Activated CD4-positive, alpha-beta T cell treated with anti-CD3 and anti-CD28 coated beads for 36 hours (primary cell): ENCODE results near the gene GAB2. TPM values are rescaled to one million over a fixed set of nuclear protein-coding genes. Genes with fewer than 3 reads are reported as not detected.

Experiments used
- ATAC-seq: fragments of 200-7000 bp; cut with Tn5 transposase; one replicate; pipeline ENCODE4 v1.10.0; 2021; ENCODE audit warnings: mild to moderate bottlenecking, moderate library complexity
- CTCF ChIA-PET: fragments of 350-600 bp; sonication (Branson Sonifier 250); formaldehyde crosslinking; loops from one replicate; lab custom pipeline; 2021; ENCODE audit warnings: antibody characterized with exemption; lab: Charles Lee
- POLR2A ChIA-PET: fragments of 350-600 bp; sonication (Branson Sonifier 250); formaldehyde crosslinking; loops from one replicate; lab custom pipeline; 2021; ENCODE audit warnings: antibody characterized with exemption, inconsistent platforms; lab: Charles Lee
- DNase-seq: peaks from one replicate; pipeline ENCODE4 v3.0.0-alpha.2; 2020
- H3K27ac Mint-ChIP-seq: one replicate; pipeline ENCODE4 v1.8.0; 2021; ENCODE audit warnings: mixed read lengths
- H3K27me3 Mint-ChIP-seq: one replicate; pipeline ENCODE4 v1.8.0; 2021; ENCODE audit warnings: mixed read lengths
- H3K36me3 Mint-ChIP-seq: one replicate; pipeline ENCODE4 v1.8.0; 2021; ENCODE audit warnings: low read depth, mixed read lengths
- H3K4me1 Mint-ChIP-seq: one replicate; pipeline ENCODE4 v1.8.0; 2021; ENCODE audit warnings: mixed read lengths
- H3K4me3 Mint-ChIP-seq: one replicate; pipeline ENCODE4 v1.8.0; 2021; ENCODE audit warnings: mild to moderate bottlenecking, moderate library complexity, mixed read lengths
- H3K9me3 Mint-ChIP-seq: one replicate; pipeline ENCODE4 v1.8.0; 2021; ENCODE audit warnings: low read depth, mixed read lengths
- intact Hi-C, 2 experiments: fragments of 100-400 bp; cut with DNase I in 1 of 2; cut with micrococcal nuclease in 1 of 2; formaldehyde crosslinking; loops; one replicate each; pipeline versions ENCODE4 v1.14.2 to v1.15.1; 2022 to 2024; cut with DNase I, micrococcal nuclease
- total RNA-seq, 2 experiments: library from RNA; stranded (reverse); gene quantifications; one replicate each; pipeline ENCODE4 v1.2.3, GENCODE V29; 2021

GAB2 gene
- total RNA-seq, 2 experiments from 2014 or later = 4.3 to 4.8 TPM

- Mint-ChIP-seq H3K4me1 (peaks cover 12% of the 10 kb centered on the region), H3K9me3 (no peaks in the 10 kb centered on the region), H3K27me3 (no peaks in the 10 kb centered on the region), H3K4me3 (no peak overlapping the region), H3K27ac (no peak overlapping the region), H3K36me3 (peaks cover 3% of the 10 kb centered on the region)
- DNase-seq (no peak), ATAC-seq (no peak)
- ChIA-PET CTCF (interaction anchor here (0.6 kb wide), 1 partner anchor 1072 kb away, joined by 3 read pairs; no protein-coding TSS in a partner anchor), POLR2A (no interaction called here)
- intact Hi-C loops = no loop called here
Measured at GRCh38 chr11:78216571-78217287, 200.9 kb downstream of the GAB2 start.

- ATAC-seq = no peak
- H3K27ac Mint-ChIP-seq = no peak overlapping the region
- intact Hi-C loops = no loop called here
- POLR2A ChIA-PET = no interaction called here
- no peaks in the 10 kb centered on the region for H3K27me3 Mint-ChIP-seq
- CTCF ChIA-PET = no interaction called here
- peaks cover 10% of the 10 kb centered on the region for H3K36me3 Mint-ChIP-seq
- no peaks in the 10 kb centered on the region for H3K9me3 Mint-ChIP-seq
- DNase-seq = no peak
- H3K4me3 Mint-ChIP-seq = no peak overlapping the region
- peaks cover 10% of the 10 kb centered on the region for H3K4me1 Mint-ChIP-seq
Measured at GRCh38 chr11:78216021-78216420, 201.6 kb downstream of the GAB2 start.

GRCh38 chr11:78214331-78215194 is 203.1 kb downstream of the GAB2 start:
- no peak overlapping the region for H3K27ac Mint-ChIP-seq
- H3K36me3 Mint-ChIP-seq = peaks cover 21% of the 10 kb centered on the region
- ATAC-seq (no peak), DNase-seq (no peak)
- intact Hi-C loops = no loop called here
- no peaks in the 10 kb centered on the region for H3K4me1 Mint-ChIP-seq
- POLR2A ChIA-PET = interaction anchor here (0.5 kb wide), 1 partner anchor 29 kb away, joined by 3 read pairs; no protein-coding TSS in a partner anchor
- CTCF ChIA-PET = interaction anchor here (1.0 kb wide), 1 partner anchor 43 kb away, joined by 3 read pairs; no protein-coding TSS in a partner anchor
- H3K9me3 Mint-ChIP-seq = no peaks in the 10 kb centered on the region
- no peak overlapping the region for H3K4me3 Mint-ChIP-seq
- no peaks in the 10 kb centered on the region for H3K27me3 Mint-ChIP-seq

GRCh38 chr11:78213526-78214330 is 203.9 kb downstream of the GAB2 start:
- ATAC-seq (no peak), DNase-seq (no peak)
- Mint-ChIP-seq H3K9me3 (no peaks in the 10 kb centered on the region), H3K4me3 (no peak overlapping the region), H3K4me1 (no peaks in the 10 kb centered on the region), H3K27ac (no peak overlapping the region), H3K36me3 (peaks cover 24% of the 10 kb centered on the region), H3K27me3 (no peaks in the 10 kb centered on the region)
- intact Hi-C loops = no loop called here
- ChIA-PET CTCF (interaction anchor here (0.8 to 1.0 kb wide), 2 partner anchors 14 to 43 kb away, joined by 3 read pairs; no protein-coding TSS in a partner anchor), POLR2A (interaction anchor here (0.5 kb wide), 1 partner anchor 29 kb away, joined by 3 read pairs; no protein-coding TSS in a partner anchor)

GRCh38 chr11:78212586-78213371 is 204.8 kb downstream of the GAB2 start:
- H3K27ac Mint-ChIP-seq = no peak overlapping the region
- peaks cover 24% of the 10 kb centered on the region for H3K36me3 Mint-ChIP-seq
- ATAC-seq (no peak), DNase-seq (no peak)
- CTCF ChIA-PET = interaction anchor here (0.8 to 1.0 kb wide), 2 partner anchors 15 to 42 kb away, joined by 3 read pairs; no protein-coding TSS in a partner anchor
- H3K4me1 Mint-ChIP-seq = no peaks in the 10 kb centered on the region
- POLR2A ChIA-PET = no interaction called here
- no peaks in the 10 kb centered on the region for H3K27me3 Mint-ChIP-seq
- H3K9me3 Mint-ChIP-seq = no peaks in the 10 kb centered on the region
- intact Hi-C loops = no loop called here
- no peak overlapping the region for H3K4me3 Mint-ChIP-seq

- H3K36me3 Mint-ChIP-seq = peaks cover 24% of the 10 kb centered on the region
- ATAC-seq (no peak), DNase-seq (no peak)
- POLR2A ChIA-PET = no interaction called here
- CTCF ChIA-PET = no interaction called here
- H3K4me1 Mint-ChIP-seq = peaks cover 1% of the 10 kb centered on the region
- H3K9me3 Mint-ChIP-seq = no peaks in the 10 kb centered on the region
- no peak overlapping the region for H3K4me3 Mint-ChIP-seq
- intact Hi-C loops = no loop called here
- no peak overlapping the region for H3K27ac Mint-ChIP-seq
- H3K27me3 Mint-ChIP-seq = no peaks in the 10 kb centered on the region
Measured at GRCh38 chr11:78211565-78211964, 206.1 kb downstream of the GAB2 start.

- H3K36me3 Mint-ChIP-seq = peaks cover 24% of the 10 kb centered on the region
- no peak overlapping the region for H3K27ac Mint-ChIP-seq
- H3K4me3 Mint-ChIP-seq = no peak overlapping the region
- H3K4me1 Mint-ChIP-seq = peaks cover 5% of the 10 kb centered on the region
- ATAC-seq (no peak), DNase-seq (no peak)
- no peaks in the 10 kb centered on the region for H3K27me3 Mint-ChIP-seq
- ChIA-PET POLR2A (no interaction called here), CTCF (no interaction called here)
- intact Hi-C loops = no loop called here
- no peaks in the 10 kb centered on the region for H3K9me3 Mint-ChIP-seq
Measured at GRCh38 chr11:78210000-78210608, 207.5 kb downstream of the GAB2 start.

GRCh38 chr11:78209478-78209877 is 208.1 kb downstream of the GAB2 start:
- H3K4me1 Mint-ChIP-seq = peaks cover 10% of the 10 kb centered on the region
- no peaks in the 10 kb centered on the region for H3K9me3 Mint-ChIP-seq
- intact Hi-C loops = no loop called here
- H3K27ac Mint-ChIP-seq = no peak overlapping the region
- no peak overlapping the region for H3K4me3 Mint-ChIP-seq
- ChIA-PET POLR2A (no interaction called here), CTCF (interaction anchor here (0.6 kb wide), 1 partner anchor 546 kb away, joined by 3 read pairs; no protein-coding TSS in a partner anchor)
- H3K27me3 Mint-ChIP-seq = no peaks in the 10 kb centered on the region
- ATAC-seq = no peak
- DNase-seq = no peak
- peaks cover 24% of the 10 kb centered on the region for H3K36me3 Mint-ChIP-seq

GRCh38 chr11:78208257-78209165 is 209.1 kb downstream of the GAB2 start:
- Mint-ChIP-seq H3K4me1 (peaks cover 15% of the 10 kb centered on the region), H3K27me3 (no peaks in the 10 kb centered on the region)

More at GRCh38 chr11:78208257-78209165, 209.1 kb downstream of the GAB2 start:
- Mint-ChIP-seq H3K27ac (no peak overlapping the region), H3K4me3 (no peak overlapping the region), H3K9me3 (no peaks in the 10 kb centered on the region), H3K36me3 (peaks cover 24% of the 10 kb centered on the region)
- ChIA-PET CTCF (interaction anchor here (0.6 kb wide), 1 partner anchor 547 kb away, joined by 3 read pairs; no protein-coding TSS in a partner anchor), POLR2A (no interaction called here)
- no peak for ATAC-seq
- DNase-seq = no peak
- intact Hi-C loops = no loop called here
